A172 (cell line): ENCODE measurements around the gene NARF. TPM values are rescaled to one million over a fixed set of nuclear protein-coding genes. Genes with fewer than 3 reads are reported as not detected.
"Not testable (repeated sequence)": the region's sequence is repeated elsewhere in the genome, so short reads cannot be mapped to it uniquely, and the experiment has no call there.

Experiments used
- DNase-seq: peaks from one replicate; pipeline ENCODE4 v3.0.0-alpha.2; 2015; ENCODE audit warnings: low spot score
- total RNA-seq: library from RNA; depleted of rRNA; stranded (reverse); fragments of >200 nt; shearing (Covaris generic); gene quantifications from 2 replicates; pipeline ENCODE4 v1.2.3, GENCODE V29; 2014

The NARF gene
- total RNA-seq, 1 experiment from 2014 or later: 59.0 TPM

DNA sequence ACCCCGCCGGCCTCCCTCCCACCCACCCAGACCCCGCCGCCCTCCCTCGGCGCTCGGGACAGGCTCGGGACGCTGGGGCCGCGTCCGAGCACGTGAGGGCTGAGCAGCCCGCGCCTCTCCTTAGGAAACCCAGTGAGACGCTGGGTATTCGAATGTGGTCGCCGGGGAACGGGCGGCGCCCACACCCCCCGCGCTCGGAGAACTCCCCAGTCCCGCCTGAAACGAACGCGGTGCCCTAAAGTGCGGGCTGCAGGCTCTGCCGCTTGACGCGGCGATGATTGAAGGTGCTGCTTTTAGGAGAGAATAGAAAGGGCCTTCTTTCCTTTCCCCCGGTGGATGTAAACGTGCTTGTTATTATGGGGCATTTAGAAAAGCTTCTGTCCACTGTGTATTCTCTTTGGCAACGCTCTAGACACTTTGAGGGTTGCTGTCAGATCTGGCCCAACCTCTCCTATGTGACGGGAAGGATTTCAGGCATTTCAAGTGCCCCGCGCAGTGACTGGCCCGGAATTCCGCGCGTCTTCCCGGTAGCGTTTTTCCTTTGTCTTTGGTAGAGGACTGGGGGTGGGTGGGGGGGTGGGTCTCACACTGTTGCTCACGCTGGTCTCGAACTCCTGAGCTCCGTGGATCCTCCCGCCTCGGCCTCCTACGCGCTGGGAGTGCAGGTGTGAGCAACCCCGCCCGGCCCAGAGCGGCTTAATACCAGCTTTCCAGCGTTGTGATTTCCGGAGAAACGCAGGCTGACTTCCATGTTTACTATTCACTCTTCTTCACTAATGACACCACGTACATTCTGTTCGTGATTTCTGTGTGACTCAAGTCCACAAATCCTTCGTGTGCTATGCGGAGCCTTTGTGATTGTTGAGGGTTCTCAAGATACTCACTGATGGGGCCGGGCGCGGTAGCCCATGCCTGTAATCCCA is 39.2 kb downstream of the NARF start:
- DNase-seq: no peak

DNA sequence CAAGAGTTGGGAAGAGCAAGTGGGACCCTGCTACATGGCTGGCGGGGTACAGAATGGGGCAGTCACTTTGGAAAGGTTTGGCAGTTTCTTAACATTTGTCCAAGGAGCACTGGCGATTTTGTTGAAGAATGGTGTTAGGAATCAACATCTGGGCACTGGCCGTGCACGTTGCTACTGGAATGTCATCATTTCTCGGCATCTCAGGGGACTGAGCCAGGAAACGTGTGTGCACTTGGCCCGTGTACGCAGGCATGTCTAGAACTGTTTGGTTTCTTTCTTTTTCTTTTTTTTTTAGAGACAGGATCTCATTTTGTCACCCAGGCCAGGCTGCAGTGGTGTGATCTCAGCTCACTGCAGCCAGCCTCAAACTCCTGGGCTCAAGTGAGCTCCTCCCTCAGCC is 43.7 kb downstream of the NARF start:
- DNase-seq: no peak

DNA sequence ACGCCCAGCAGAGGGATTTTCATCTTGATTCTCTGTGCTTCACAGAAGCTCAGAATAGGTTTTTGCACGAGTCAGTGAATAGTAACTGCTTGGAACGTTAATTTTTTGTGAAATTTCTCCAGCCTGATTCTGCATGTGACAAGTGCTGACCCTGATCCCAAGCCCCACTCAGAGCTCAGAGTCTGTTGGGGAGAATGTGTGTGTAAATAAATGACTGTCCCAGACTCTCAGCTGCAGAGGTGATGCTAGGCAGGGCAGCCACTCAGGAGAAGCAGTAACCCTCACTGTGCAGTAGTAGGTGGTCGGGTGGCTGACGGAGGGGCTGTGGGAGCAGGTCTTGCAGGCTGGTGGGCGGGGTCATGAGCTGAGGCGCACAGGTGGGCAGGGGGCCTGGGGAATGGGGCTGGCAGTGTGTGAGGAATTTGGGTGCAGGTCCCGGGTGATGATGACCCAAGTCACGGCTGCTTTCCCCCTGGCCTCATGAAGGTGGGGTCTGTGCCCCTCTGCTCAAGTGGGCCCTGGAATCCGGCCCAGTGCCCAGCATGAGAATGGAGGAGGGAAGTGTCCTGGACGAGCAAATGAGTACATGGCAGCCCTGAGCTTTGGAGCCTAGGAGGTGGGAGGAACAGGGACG is 44.7 kb downstream of the NARF start:
- DNase-seq: no peak

DNA sequence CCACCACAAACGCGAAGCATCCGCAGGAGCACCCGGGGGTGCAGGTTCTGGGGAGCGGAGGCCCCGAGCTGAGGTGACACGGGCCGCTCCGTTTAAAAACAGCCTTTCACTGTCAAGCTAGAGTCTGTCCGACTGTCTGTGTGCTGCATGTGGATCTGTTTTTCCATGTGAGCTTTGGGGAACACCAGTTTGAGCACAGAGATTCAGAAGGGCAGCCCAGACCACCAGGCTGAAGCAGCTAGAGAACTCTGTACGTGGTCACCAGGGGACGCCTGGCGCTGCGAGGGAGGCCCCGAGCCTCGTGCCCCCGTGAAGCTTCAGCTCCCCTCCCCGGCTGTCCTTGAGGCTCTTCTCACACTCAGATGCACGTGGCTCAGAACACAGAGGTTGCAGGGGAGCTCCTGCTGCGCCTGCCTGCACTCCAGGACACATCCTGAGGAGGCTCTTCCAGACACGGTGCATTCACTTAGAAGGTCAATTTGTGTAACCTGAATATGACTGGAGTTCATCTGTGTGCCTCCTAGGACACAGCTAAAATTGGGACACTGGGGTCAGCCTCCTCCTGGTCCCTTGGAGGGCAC is 45.3 kb downstream of the NARF start:
- no peak for DNase-seq

DNA sequence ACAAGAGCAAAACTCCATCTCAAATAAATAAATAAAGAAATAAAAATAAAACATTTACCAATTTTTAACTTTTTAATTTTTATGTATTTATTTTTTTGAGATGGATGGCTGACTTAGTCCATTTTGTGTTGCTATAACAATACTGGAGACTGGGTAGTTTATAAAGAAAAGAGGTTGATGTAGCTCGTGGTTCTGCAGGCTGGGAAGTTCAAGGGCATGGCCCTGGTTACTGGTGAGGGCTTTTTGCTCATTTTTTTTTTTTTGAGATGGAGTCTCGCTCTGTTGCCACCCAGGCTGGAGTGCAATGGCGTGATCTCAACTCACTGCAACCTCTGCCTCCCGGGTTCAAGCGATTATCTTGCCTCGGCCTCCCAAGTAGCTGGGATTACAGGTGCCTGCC is 46.8 kb downstream of the NARF start:
- no peak for DNase-seq

DNA sequence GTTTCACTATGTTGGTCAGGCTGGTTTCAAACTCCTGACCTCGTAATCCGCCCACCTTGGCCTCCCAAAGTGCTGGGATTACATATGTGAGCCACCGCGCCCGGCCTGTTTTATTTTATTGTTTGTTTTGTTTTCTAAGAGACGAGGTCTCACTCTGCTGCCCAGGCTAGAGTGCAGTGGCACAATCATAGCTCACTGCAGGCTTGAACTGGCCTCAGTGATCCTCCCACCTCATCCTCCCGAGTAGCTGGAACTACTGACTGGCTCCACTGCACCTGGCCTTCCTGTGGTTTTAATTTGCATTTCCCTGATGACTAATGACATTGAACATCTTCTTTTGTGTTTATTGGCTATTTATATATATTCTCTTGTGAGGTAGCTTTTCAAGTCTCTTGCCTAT is 47.9 kb downstream of the NARF start:
- peak; percentile 52 for DNase-seq

DNA sequence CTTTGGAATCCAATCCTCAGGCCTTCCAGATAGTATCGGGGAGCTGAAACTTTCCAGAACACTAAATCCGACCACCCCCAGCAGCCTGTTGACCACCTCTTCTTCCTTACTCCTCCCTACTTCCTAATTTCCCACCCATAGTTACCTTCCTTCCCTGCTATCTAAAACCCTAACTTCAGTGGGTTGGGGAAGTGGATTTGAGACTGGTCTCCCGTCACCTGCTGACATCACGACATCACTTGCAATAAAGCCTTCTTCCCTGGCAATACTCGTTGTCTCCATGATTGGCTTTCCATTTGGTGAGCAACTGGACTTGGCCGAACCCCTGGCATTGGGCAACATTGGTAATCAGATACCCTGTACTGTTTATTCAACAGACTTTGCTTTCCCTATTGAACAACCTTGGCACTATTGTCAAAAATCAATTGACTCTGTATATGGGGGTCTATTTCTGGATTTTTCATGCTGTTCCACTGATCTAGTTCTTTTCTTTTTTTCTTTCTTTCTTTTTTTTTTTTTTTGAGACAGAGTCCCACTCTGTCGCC is 49.2 kb downstream of the NARF start:
- DNase-seq: no peak

DNA sequence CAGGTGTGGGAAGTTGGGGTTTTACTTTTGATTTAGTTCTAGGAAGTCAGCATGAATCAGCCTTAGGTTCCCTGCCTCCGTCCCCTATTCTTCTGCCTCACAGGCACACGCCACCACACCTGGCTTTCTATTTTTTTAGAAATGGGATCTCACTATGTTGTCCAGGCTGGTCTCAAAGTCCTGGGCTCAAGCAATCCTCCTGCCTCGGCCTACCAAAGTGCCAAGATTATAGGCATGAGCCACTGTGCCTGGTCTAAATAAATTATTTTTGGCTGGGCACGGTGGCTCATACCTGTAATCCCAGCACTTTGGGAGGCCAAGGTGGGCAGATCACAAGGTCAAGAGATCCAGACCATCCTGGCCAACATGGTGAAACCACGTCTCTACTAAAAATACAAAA is 53.1 kb downstream of the NARF start:
- DNase-seq: not testable (repeated sequence)

DNA sequence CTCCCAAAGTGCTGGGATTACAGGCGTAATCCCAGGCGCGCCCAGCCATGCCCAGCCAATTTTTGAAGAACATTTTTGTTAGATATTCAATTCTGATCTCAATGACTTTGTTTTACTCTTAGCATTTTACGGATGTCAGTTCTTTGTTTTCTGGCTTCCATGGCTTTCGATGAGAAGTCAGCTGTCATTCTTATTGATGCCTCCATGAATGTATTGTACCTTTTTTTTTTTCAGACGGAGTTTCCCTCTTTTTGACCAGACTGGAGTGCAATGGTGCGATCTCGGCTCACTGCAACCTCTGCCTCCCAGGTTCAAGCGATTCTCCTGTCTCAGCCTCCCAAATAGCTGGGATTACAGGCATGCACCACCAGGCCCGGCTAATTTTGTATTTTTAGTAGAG is 55.3 kb downstream of the NARF start:
- not testable (repeated sequence) for DNase-seq

DNA sequence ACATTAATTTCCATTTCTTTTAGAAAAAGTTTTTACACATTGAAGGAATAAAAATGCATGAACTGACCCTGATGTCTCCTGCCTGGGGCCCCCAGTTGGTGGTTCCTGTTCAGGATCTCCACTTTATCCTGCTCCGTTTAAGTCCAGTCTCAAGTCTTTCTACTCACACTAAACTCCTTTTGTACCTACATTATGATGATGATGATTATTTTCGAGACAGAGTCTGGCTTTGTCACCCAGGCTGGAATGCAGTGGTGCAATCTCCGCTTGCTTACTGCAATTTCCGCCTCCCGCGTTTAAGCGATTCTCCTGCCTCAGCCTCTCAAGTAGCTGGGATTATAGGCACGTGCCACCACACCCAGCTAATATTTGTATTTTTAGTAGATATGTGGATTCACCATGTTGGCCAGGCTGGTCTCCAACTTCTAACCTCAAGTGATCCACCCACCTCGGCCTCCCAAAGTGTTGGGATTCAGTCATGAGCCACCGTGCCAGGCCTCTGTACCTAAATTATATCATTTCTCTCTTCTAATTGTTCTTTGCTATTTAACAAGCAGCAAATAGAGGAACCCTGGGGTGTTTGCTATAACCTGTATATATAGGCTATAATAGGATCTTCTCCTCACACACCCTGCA is 58.8 kb downstream of the NARF start:
- no peak for DNase-seq

DNA sequence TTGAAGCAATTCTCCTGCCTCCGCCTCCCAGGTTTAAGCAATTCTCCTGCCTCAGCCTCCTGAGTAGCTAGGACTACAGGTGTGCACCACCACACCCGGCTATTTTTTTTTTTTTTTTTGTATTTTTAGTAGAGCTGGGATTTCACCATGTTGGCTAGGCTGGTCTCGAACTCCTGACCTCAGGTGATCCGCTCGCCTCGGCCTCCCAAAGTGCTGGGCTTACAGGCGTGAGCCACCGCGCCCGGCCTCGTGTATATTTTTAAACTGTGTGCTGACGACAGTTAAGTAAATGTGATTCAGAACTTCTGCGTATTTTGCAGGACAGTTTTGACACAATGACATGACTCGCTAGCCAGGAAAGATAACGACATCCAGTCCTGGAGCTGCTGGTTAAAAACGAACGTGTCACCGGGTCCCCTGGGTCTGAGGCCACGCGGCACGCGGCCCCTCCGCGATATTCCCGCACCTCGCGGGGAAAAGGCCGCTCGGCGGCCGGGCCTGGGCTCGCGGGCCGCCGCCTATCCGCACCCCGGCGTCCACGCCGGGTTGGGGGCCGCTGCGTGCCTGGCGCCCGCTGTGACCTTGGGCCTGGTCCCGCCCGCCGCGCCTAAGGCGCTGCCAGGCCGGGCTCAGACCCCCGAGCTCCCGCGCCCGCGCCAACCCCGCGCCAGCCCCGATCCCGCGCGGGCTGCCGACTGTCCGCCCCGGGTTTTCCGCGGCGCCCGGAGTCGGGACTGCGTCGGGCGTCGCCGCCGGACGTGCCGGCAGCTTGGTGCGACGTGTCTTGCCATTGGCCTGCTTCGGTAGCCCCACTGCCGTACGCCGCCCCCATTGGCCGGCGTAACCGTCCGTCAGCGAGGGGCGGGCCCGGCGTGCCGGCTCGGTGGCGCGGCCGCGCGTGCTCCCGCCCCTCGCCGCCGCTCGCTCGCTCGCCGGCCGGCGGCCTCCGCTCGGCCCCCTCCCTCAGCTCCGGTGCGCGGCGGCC is 60.6 kb downstream of the NARF start, which contains the start of gene FOXK2:
FOXK2 (plus strand) TSS at position 907 of the 985 bp plus-strand sequence. CDS start 157 bp downstream, outside the sequence.
- DNase-seq: peak; percentile 84

DNA sequence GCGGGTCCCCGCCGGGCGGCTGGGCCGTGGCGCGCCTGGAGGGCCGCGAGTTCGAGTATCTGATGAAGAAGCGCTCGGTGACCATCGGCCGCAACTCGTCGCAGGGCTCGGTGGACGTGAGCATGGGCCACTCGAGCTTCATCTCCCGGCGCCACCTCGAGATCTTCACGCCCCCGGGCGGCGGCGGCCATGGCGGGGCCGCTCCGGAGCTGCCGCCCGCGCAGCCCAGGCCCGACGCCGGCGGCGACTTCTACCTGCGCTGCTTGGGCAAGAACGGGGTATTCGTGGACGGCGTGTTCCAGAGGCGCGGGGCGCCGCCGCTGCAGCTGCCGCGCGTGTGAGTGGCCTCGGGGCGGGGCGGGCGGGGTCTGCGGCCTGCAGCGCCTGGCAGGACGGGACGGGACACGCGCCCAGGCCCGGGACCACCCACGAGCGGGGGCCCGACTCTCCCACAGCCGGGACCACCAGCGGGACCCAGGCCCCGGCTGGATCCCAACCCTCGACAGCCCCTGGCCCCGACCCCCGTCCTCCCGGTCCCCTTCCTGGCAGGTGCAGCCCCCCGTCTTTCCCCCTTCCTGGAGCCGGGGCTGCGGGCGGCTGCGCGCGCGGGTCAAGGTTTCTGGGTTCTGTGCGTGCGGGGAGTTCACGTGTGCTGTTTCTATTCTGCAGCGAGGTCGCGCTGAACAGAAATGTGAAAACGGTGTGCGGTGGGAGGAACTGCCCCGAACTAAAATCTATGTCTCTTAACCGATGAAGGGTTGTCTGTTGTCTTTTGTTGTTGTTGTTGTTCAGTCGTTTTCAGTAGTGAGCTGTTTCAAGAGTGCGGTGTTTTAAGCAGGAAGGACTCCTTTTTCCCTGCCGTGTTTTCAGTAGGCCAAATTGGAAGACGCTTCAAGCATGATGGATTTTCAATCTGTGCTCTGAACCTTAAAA is 61.7 kb downstream of the NARF start:
- no peak for DNase-seq

DNA sequence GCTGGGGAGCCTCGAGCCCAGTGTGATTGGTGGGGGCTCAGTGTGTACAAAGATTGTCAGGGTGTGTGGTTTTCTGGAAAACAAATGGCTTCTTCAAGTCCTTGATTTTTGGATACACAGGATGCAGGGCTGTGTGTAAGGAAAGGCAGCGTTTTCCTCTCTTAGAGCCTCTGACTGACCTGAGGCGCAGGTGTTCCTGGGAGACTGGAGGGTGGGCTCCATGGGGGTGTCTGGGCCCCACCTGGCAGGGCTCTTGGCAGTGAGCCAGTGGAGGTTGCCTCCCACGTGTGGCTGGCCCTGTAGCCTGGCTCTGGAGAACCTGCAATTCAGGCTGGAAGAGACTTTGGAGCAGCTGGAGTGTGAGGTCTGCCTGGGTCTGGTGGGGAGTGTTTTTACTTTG is 66.0 kb downstream of the NARF start:
- DNase-seq: no peak

DNA sequence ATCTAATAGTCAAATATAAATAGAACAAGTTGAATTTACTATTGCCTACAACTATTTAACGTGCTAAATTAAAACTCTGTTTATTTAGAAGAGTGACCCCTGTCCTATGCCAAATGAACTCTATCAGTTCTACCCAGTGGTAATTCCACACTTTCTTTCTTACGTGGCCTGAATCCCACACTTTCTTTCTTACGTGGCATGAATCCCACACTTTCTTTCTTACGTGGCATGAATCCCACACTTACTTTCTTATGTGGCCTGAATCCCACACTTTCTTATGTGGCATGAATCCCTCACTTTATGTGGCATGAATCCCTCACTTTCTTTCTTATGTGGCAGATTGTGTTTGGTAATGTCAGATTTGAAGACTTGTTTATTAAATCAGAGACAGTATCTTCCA is 67.2 kb downstream of the NARF start:
- no peak for DNase-seq

DNA sequence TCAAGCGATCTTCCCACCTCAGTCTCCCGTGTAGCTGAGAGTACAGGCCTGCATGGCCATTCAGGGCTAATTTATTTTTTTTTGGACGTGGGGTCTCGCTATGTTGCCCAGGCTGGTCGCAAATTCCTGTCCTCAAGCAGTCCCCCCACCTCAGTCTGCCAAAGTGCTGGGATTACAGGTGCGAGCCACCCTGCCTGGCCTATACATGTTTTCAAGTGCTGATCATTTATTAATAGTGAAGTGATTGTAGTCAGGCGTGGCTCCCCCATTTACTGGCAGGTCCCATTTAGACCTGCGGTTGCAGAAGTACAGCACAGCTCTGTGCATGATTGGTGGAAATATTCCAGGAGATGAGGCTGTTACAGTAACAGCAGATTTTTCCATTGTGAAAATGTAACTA is 69.4 kb downstream of the NARF start:
- no peak for DNase-seq

DNA sequence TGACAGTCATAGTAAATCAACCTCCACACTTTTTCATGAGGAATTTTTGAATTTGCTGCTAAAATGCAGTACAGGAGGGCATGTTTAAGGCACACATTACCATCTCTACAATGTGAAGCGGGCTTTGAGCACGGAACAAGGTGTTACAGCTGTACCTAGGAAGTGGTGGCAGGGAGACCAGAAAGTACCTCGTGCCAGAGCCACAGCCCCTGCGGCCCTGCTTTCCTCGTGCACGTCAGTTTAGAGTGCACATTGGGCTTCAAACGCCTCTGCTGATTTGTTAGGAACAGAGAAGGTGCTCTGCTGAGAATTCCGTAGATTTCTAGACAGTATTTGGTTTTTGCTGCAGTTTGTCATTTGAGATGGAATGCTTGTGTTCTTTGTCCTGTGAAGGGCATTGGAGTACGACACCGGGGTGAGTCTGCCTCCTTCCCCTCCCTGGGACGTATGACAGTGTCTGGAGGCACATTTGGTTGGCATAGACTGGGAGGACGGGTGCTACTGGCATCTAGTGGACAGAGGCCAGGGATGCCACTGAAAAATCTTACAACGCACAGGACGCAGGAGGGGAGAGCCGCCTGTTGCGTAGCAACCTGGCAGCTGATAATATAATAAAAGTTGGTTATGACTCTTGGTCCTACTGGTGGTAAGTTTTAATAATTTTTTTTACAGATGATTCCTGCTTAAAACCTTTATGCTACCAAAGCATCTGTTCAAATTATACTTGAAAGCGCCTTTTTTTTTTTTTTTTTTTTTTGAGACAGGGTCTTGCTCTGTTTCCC is 70.1 kb downstream of the NARF start:
- peak; percentile 82 for DNase-seq

DNA sequence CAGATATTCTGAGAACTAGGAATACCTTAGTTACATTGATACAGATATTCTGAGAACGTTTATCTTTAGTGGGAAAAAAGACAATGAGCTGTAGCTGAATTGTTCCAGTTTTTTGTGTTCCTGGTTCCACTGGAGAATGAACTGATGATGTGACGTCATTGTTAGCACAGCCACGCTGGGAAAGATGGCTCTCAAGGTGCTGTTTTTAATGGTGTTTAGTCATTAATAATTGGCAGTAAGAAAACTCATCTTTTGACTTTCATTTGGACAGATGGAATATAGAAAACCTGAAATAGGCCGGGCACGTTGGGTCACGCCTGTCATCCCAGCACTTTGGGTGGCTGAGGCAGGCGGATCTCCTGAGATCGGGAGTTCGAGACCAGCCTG is 71.4 kb downstream of the NARF start:
- no peak for DNase-seq

DNA sequence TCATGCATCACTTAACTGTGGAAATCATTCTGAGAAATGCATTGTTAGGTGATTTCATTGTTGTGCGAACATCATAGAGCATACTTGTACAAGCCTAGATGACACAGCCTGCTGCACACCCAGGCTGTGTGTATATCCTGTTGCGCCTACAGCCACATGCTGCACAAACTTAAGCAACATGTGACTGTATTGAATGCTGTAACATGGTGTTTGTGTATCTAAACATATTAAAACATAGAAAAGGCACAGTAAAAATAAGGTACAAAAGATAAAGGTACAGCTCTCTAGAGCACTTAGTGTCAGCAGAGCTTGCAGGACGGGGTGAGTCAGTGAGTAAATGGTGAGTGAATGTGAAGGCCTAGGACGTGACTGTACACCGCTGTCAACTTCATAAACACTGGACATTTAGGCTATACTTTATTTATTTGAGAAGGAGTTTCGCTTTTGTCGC is 72.9 kb downstream of the NARF start:
- DNase-seq: peak; percentile 75

DNA sequence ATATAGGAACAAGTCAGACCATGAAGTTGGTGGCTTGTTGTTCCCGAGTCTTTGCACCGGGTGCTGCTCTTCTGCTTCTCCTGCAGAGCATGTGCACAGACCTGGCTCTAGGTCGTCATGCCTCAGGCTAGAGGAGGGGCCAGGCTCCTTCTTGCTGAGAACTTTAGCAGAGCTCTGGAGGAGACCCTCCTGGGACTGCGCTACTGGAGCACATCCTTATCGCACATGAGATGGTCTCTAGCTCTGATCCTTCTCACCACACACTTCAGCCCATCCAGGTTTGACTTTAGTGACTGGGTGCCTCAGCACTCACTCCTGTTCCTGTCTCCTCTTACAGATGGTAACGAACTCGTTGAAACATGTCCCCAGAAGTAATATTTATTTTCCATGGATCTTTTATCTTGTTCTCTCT is 75.9 kb downstream of the NARF start:
- DNase-seq: no peak
